ENCODE results near the gene CLDN18.

Gene CLDN18

GRCh38 chr3:138046085-138046484 is 36.1 kb downstream of the CLDN18 start:
- Histone ChIP-seq H3K36me3 (replicated peaks; ENCODE audit: low read depth, low read length) (no peaks in the 10 kb centered on the region), H3K4me1 (ENCODE audit: low read length) (no peaks in the 10 kb centered on the region), H2AFZ (ENCODE audit: low read depth, low read length) (no peak overlapping the region), H3K4me2 (ENCODE audit: low read length) (no peak overlapping the region), H3K27ac (ENCODE audit: low read length) (no peak overlapping the region), H3K79me2 (ENCODE audit: low read length) (no peaks in the 10 kb centered on the region), H3K27me3 (ENCODE audit: low read depth, low read length) (peaks cover 24% of the 10 kb centered on the region), H3K9ac (ENCODE audit: low read length) (no peak overlapping the region), H4K20me1 (ENCODE audit: insufficient read depth, low read length) (no peaks in the 10 kb centered on the region), H3K4me3 (ENCODE audit: low read length) (no peak overlapping the region), H3K9me3 (ENCODE audit: insufficient read depth, low read length) (no peaks in the 10 kb centered on the region)
- TF ChIP-seq CTCF (IDR thresholded peaks at IDR 0.05; ENCODE audit: low read depth, low read length) (no peak), EZH2phosphoT487 (IDR thresholded peaks at IDR 0.05; ENCODE audit: low read depth) (no peak)

- no peak overlapping the region for H3K4me2 ChIP-seq (ENCODE audit: low read length)
- H2AFZ ChIP-seq (ENCODE audit: low read depth, low read length), result no peak overlapping the region
- no peak overlapping the region for H3K4me3 ChIP-seq (ENCODE audit: low read length)
- peaks cover 17% of the 10 kb centered on the region for H3K27me3 ChIP-seq (ENCODE audit: low read depth, low read length)
- TF ChIP-seq CTCF (IDR thresholded peaks at IDR 0.05; ENCODE audit: low read depth, low read length), result no peak
- no peak for TF ChIP-seq EZH2phosphoT487 (IDR thresholded peaks at IDR 0.05; ENCODE audit: low read depth)
- no peaks in the 10 kb centered on the region for H3K79me2 ChIP-seq (ENCODE audit: low read length)
- H3K9me3 ChIP-seq (ENCODE audit: insufficient read depth, low read length), result no peaks in the 10 kb centered on the region
- no peaks in the 10 kb centered on the region for H3K4me1 ChIP-seq (ENCODE audit: low read length)
- no peak overlapping the region for H3K27ac ChIP-seq (ENCODE audit: low read length)
- H3K9ac ChIP-seq (ENCODE audit: low read length), result no peak overlapping the region
- H4K20me1 ChIP-seq (ENCODE audit: insufficient read depth, low read length), result no peaks in the 10 kb centered on the region
- H3K36me3 ChIP-seq (replicated peaks; ENCODE audit: low read depth, low read length), result no peaks in the 10 kb centered on the region
These were observed 37.0 kb downstream of the CLDN18 start for GRCh38 chr3:138046955-138047354.

- Histone ChIP-seq H3K9me3 (ENCODE audit: insufficient read depth, low read length) (no peaks in the 10 kb centered on the region), H3K36me3 (replicated peaks; ENCODE audit: low read depth, low read length) (no peaks in the 10 kb centered on the region), H3K4me1 (ENCODE audit: low read length) (no peaks in the 10 kb centered on the region), H3K79me2 (ENCODE audit: low read length) (no peaks in the 10 kb centered on the region), H4K20me1 (ENCODE audit: insufficient read depth, low read length) (no peaks in the 10 kb centered on the region), H3K27ac (ENCODE audit: low read length) (no peak overlapping the region), H3K4me3 (ENCODE audit: low read length) (no peak overlapping the region), H3K9ac (ENCODE audit: low read length) (no peak overlapping the region), H3K27me3 (ENCODE audit: low read depth, low read length) (peaks cover 16% of the 10 kb centered on the region; the same call in 1 of the 2 replicates), H3K4me2 (ENCODE audit: low read length) (no peak overlapping the region), H2AFZ (ENCODE audit: low read depth, low read length) (no peak overlapping the region)
- TF ChIP-seq CTCF (IDR thresholded peaks at IDR 0.05; ENCODE audit: low read depth, low read length), result no peak
- no peak for TF ChIP-seq EZH2phosphoT487 (IDR thresholded peaks at IDR 0.05; ENCODE audit: low read depth)
These were observed 37.7 kb downstream of the CLDN18 start for GRCh38 chr3:138047596-138048158.

GRCh38 chr3:138049157-138049919 is 39.4 kb downstream of the CLDN18 start:
- Histone ChIP-seq H3K9me3 (ENCODE audit: insufficient read depth, low read length) (no peaks in the 10 kb centered on the region), H3K4me1 (ENCODE audit: low read length) (no peaks in the 10 kb centered on the region), H4K20me1 (ENCODE audit: insufficient read depth, low read length) (no peaks in the 10 kb centered on the region), H3K4me3 (ENCODE audit: low read length) (no peak overlapping the region), H3K79me2 (ENCODE audit: low read length) (no peaks in the 10 kb centered on the region), H3K27ac (ENCODE audit: low read length) (no peak overlapping the region), H3K9ac (ENCODE audit: low read length) (no peak overlapping the region), H3K4me2 (ENCODE audit: low read length) (no peak overlapping the region), H2AFZ (ENCODE audit: low read depth, low read length) (no peak overlapping the region), H3K36me3 (replicated peaks; ENCODE audit: low read depth, low read length) (no peaks in the 10 kb centered on the region), H3K27me3 (ENCODE audit: low read depth, low read length) (peaks cover 15% of the 10 kb centered on the region)
- TF ChIP-seq CTCF (IDR thresholded peaks at IDR 0.05; ENCODE audit: low read depth, low read length) (peak; percentile 28; the same call in 1 of the 2 replicates), EZH2phosphoT487 (IDR thresholded peaks at IDR 0.05; ENCODE audit: low read depth) (no peak)
